Measurements from ENCODE around the gene KDM1B.

DNA sequence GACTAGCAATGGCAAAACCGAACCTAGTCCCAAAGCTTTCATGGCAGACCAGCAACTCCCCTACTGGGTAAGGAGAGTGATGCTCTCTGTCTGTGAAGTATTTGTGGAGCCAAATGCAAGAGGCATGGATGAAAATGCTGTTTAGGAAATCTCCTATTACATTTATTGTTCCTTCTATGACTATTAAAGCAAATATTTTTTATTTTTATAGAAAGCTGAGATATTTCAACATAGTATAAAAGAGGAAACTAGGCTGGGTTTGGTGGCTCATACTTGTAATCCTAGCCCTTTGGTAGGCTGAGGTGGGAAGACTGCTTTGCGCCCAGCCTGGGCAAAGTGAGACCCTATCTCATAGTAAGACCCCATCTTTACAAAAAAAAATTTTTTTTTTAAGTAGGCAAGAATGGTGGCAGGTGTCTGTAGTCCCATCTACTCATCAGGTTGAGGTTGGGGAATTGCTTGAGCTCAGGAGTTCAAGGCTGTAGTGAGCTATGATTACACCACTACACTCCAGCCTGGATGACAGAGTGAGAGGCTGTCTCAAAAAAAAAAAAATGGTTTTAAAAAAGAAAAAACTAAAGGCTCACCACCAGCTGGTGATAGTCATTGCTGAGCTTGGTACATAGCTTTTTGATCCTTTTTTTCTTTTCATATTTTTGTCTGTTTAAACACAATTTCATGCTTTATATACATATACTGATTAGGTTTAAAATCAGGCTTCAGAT lies 11.3 kb downstream of the KDM1B start:
- TF ChIP-seq, protein P1, sequence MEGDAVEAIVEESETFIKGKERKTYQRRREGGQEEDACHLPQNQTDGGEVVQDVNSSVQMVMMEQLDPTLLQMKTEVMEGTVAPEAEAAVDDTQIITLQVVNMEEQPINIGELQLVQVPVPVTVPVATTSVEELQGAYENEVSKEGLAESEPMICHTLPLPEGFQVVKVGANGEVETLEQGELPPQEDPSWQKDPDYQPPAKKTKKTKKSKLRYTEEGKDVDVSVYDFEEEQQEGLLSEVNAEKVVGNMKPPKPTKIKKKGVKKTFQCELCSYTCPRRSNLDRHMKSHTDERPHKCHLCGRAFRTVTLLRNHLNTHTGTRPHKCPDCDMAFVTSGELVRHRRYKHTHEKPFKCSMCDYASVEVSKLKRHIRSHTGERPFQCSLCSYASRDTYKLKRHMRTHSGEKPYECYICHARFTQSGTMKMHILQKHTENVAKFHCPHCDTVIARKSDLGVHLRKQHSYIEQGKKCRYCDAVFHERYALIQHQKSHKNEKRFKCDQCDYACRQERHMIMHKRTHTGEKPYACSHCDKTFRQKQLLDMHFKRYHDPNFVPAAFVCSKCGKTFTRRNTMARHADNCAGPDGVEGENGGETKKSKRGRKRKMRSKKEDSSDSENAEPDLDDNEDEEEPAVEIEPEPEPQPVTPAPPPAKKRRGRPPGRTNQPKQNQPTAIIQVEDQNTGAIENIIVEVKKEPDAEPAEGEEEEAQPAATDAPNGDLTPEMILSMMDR (conservative IDR thresholded peaks at IDR 0.05; ENCODE audit: low read length), result no peak
- TF ChIP-seq EZH2phosphoT487 (IDR thresholded peaks at IDR 0.05; ENCODE audit: borderline replicate concordance), result no peak
